HEK293 (cell line): ENCODE results near the gene STRN.
"Not testable (repeated sequence)": the region's sequence is repeated elsewhere in the genome, so short reads cannot be mapped to it uniquely, and the experiment has no call there.

Source experiments
- ZFP69B ChIP-seq: fragments of 450-650 bp; formaldehyde crosslinking; IDR thresholded peaks from 2 replicates; pipeline ENCODE4 v1.5.1; 2016; ENCODE audit warnings: missing biosample characterization, missing genetic modification characterization
- ZSCAN18 ChIP-seq: fragments of 450-650 bp; formaldehyde crosslinking; IDR thresholded peaks from 2 replicates; pipeline ENCODE4 v1.5.1; 2016; ENCODE audit warnings: missing biosample characterization, missing genetic modification characterization
- TF ChIP-seq, protein P1 (sequence below): fragments of 450-650 bp; formaldehyde crosslinking; IDR thresholded peaks from 2 replicates; pipeline ENCODE4 v1.5.1; 2016; ENCODE audit warnings: missing biosample characterization, missing genetic modification characterization

GRCh38 chr2:36922629-36923028 lies 43.7 kb downstream of the STRN start:
- not testable (repeated sequence) for TF ChIP-seq ZFP69B (tag by site-specific recombination); ZSCAN18
- TF ChIP-seq, protein P1, sequence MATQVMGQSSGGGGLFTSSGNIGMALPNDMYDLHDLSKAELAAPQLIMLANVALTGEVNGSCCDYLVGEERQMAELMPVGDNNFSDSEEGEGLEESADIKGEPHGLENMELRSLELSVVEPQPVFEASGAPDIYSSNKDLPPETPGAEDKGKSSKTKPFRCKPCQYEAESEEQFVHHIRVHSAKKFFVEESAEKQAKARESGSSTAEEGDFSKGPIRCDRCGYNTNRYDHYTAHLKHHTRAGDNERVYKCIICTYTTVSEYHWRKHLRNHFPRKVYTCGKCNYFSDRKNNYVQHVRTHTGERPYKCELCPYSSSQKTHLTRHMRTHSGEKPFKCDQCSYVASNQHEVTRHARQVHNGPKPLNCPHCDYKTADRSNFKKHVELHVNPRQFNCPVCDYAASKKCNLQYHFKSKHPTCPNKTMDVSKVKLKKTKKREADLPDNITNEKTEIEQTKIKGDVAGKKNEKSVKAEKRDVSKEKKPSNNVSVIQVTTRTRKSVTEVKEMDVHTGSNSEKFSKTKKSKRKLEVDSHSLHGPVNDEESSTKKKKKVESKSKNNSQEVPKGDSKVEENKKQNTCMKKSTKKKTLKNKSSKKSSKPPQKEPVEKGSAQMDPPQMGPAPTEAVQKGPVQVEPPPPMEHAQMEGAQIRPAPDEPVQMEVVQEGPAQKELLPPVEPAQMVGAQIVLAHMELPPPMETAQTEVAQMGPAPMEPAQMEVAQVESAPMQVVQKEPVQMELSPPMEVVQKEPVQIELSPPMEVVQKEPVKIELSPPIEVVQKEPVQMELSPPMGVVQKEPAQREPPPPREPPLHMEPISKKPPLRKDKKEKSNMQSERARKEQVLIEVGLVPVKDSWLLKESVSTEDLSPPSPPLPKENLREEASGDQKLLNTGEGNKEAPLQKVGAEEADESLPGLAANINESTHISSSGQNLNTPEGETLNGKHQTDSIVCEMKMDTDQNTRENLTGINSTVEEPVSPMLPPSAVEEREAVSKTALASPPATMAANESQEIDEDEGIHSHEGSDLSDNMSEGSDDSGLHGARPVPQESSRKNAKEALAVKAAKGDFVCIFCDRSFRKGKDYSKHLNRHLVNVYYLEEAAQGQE (tag by site-specific recombination), result not testable (repeated sequence)
